OCI-LY3 (cell line): ENCODE measurements around the gene KCNMA1.
"Not testable (repeated sequence)": the region's sequence is repeated elsewhere in the genome, so short reads cannot be mapped to it uniquely, and the experiment has no call there.

ENCODE experiments used
- H2AFZ ChIP-seq: fragments of 200-600, 300-600 bp; shearing (Covaris generic); 2 replicates; pipeline ENCODE4 v1.6.0; 2014; ENCODE audit warnings: antibody characterized with exemption, low read depth, low read length
- H3K27ac ChIP-seq: fragments of 200-600, 300-600 bp; sonication (generic); 2 replicates; pipeline ENCODE4 v1.5.1; 2014; ENCODE audit warnings: mild to moderate bottlenecking, low read length, moderate library complexity, mixed read lengths
- H3K27me3 ChIP-seq: fragments of 200-600, 300-600 bp; sonication (generic); 2 replicates; pipeline ENCODE4 v1.6.1; 2014; ENCODE audit warnings: low read depth, low read length, mixed read lengths
- H3K36me3 ChIP-seq: fragments of 200-600, 300-600 bp; sonication (generic); replicated peaks from 2 replicates; pipeline ENCODE3; 2014; ENCODE audit warnings: low read depth, low read length, mixed read lengths
- H3K4me1 ChIP-seq: fragments of 300-600, 200-600 bp; sonication (generic); 2 replicates; pipeline ENCODE4 v1.6.1; 2014; ENCODE audit warnings: low read length, mixed read lengths
- H3K4me2 ChIP-seq: fragments of 200-600, 300-600 bp; sonication (generic); 2 replicates; pipeline ENCODE4 v1.6.1; 2014; ENCODE audit warnings: low read length, mixed read lengths
- H3K4me3 ChIP-seq: fragments of 300-600, 200-600 bp; sonication (generic); 2 replicates; pipeline ENCODE4 v1.5.1; 2014; ENCODE audit warnings: antibody characterized with exemption, mild to moderate bottlenecking, low read length, moderate library complexity
- H3K79me2 ChIP-seq: fragments of 300-600, 200-600 bp; shearing (Covaris generic); 2 replicates; pipeline ENCODE4 v1.6.1; 2014; ENCODE audit warnings: mild to moderate bottlenecking, low read length, mixed read lengths
- H3K9ac ChIP-seq: fragments of 300-600, 200-600 bp; shearing (Covaris generic); 2 replicates; pipeline ENCODE4 v1.6.0; 2014; ENCODE audit warnings: mild to moderate bottlenecking, low read length, moderate library complexity
- H3K9me3 ChIP-seq: fragments of 200-600, 300-600 bp; shearing (Covaris generic); 2 replicates; pipeline ENCODE4 v1.6.1; 2014; ENCODE audit warnings: low read length, mixed read lengths; ENCODE audit not compliant: insufficient read depth
- H4K20me1 ChIP-seq: fragments of 200-600, 300-600 bp; sonication (generic); 2 replicates; pipeline ENCODE4 v1.6.1; 2016; ENCODE audit warnings: low read length, mixed read lengths; ENCODE audit not compliant: insufficient read depth
- EZH2phosphoT487 ChIP-seq: fragments of 200-600 bp; shearing (Covaris generic); IDR thresholded peaks from 2 replicates; pipeline ENCODE4 v1.6.1; 2018; ENCODE audit warnings: antibody characterized with exemption, mixed run types, low read depth
- TF ChIP-seq, protein P1 (sequence below): fragments of 200-600, 300-600 bp; sonication (generic); IDR thresholded peaks from 2 replicates; pipeline ENCODE4 v1.5.1; 2014; ENCODE audit warnings: antibody characterized with exemption, low read length, low read depth

Gene KCNMA1

GRCh38 chr10:77520995-77521394, 116.6 kb downstream of the KCNMA1 start:
- peaks cover 83% of the 10 kb centered on the region for H4K20me1 ChIP-seq
- H3K9ac ChIP-seq: no peak overlapping the region
- H3K4me2 ChIP-seq: no peak overlapping the region

GRCh38 chr10:77520290-77520689, 117.3 kb downstream of the KCNMA1 start:
- Histone ChIP-seq H3K9ac (no peak overlapping the region), H3K9me3 (no peaks in the 10 kb centered on the region), H3K4me2 (no peak overlapping the region), H2AFZ (no peak overlapping the region), H3K4me3 (no peak overlapping the region), H4K20me1 (peaks cover 84% of the 10 kb centered on the region), H3K4me1 (peaks cover 38% of the 10 kb centered on the region), H3K27me3 (no peaks in the 10 kb centered on the region), H3K27ac (no peak overlapping the region), H3K36me3 (no peaks in the 10 kb centered on the region), H3K79me2 (peaks cover 54% of the 10 kb centered on the region)
- TF ChIP-seq EZH2phosphoT487: no peak
- TF ChIP-seq, protein P1, sequence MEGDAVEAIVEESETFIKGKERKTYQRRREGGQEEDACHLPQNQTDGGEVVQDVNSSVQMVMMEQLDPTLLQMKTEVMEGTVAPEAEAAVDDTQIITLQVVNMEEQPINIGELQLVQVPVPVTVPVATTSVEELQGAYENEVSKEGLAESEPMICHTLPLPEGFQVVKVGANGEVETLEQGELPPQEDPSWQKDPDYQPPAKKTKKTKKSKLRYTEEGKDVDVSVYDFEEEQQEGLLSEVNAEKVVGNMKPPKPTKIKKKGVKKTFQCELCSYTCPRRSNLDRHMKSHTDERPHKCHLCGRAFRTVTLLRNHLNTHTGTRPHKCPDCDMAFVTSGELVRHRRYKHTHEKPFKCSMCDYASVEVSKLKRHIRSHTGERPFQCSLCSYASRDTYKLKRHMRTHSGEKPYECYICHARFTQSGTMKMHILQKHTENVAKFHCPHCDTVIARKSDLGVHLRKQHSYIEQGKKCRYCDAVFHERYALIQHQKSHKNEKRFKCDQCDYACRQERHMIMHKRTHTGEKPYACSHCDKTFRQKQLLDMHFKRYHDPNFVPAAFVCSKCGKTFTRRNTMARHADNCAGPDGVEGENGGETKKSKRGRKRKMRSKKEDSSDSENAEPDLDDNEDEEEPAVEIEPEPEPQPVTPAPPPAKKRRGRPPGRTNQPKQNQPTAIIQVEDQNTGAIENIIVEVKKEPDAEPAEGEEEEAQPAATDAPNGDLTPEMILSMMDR: peak; percentile 15; the same call in 1 of the 2 replicates

More at GRCh38 chr10:77520995-77521394, 116.6 kb downstream of the KCNMA1 start:
- no peak overlapping the region for H2AFZ ChIP-seq
- H3K9me3 ChIP-seq: no peaks in the 10 kb centered on the region
- no peak overlapping the region for H3K4me3 ChIP-seq
- H3K36me3 ChIP-seq: no peaks in the 10 kb centered on the region
- TF ChIP-seq, protein P1: no peak
- TF ChIP-seq EZH2phosphoT487: no peak
- peaks cover 38% of the 10 kb centered on the region for H3K4me1 ChIP-seq
- peaks cover 54% of the 10 kb centered on the region for H3K79me2 ChIP-seq
- no peak overlapping the region for H3K27ac ChIP-seq
- no peaks in the 10 kb centered on the region for H3K27me3 ChIP-seq

DNA sequence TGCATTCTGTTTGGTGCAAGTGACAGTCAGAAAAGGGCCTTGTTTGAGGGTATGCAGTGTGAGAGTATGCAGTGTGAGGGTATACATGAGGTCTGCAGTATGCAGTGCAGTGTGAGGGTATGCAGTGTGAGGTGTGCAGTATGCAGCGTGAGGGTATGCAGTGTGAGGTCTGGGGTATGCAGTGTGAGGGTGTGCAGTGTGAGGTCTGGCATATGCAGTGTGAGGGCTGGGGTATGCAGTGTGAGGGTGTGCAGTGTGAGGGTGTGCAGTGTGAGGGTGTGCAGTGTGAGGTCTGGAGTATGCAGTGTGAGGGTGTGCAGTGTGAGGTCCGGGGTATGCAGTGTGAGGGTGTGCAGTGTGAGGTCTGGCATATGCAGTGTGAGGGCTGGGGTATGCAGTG, 117.8 kb downstream of the KCNMA1 start:
- H3K27me3 ChIP-seq, H3K27ac ChIP-seq, H3K9ac ChIP-seq, H2AFZ ChIP-seq, H3K4me2 ChIP-seq, H3K36me3 ChIP-seq, H3K4me3 ChIP-seq, H3K9me3 ChIP-seq: not testable (repeated sequence)
- Histone ChIP-seq H4K20me1 (peaks cover 85% of the 10 kb centered on the region), H3K79me2 (peaks cover 52% of the 10 kb centered on the region), H3K4me1 (peaks cover 36% of the 10 kb centered on the region)

DNA sequence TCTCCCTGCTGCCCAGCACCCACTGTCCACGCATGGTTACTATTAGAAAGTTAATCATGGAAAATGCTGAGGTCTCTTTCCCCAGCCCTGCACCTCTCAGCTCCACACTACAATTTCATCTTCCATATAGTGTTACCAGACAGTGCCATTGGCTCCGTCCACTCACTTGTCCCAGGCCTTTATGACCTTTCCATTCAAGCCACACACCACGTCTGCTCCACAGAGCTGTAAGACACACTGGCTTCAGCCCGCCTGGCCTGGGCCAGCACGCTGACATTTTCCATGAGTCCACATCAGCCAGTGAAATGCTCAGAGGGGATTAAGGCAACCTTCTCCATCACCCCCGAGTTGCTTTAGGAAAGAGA, 118.7 kb downstream of the KCNMA1 start:
- Histone ChIP-seq H3K4me1 (peaks cover 29% of the 10 kb centered on the region), H3K4me3 (no peak overlapping the region), H2AFZ (no peak overlapping the region), H3K27ac (no peak overlapping the region), H3K27me3 (no peaks in the 10 kb centered on the region), H3K36me3 (no peaks in the 10 kb centered on the region), H3K4me2 (no peak overlapping the region), H3K79me2 (peaks cover 53% of the 10 kb centered on the region), H4K20me1 (peaks cover 85% of the 10 kb centered on the region), H3K9me3 (no peaks in the 10 kb centered on the region), H3K9ac (no peak overlapping the region)
- no peak for TF ChIP-seq EZH2phosphoT487
- TF ChIP-seq, protein P1: no peak
